ENCODE measurements around the gene NMRK2. TPM values are rescaled to one million over a fixed set of nuclear protein-coding genes. Genes with fewer than 3 reads are reported as not detected.
"Not testable (repeated sequence)": the region's sequence is repeated elsewhere in the genome, so short reads cannot be mapped to it uniquely, and the experiment has no call there.

The NMRK2 gene
- total RNA-seq, 1 donor from 2014 or later: not detected

- intact Hi-C loops (cut with micrococcal nuclease): no loop called here
These were observed 3.9 kb downstream of the NMRK2 start for GRCh38 chr19:3936506-3937442.

GRCh38 chr19:3938300-3938950 is 5.6 kb downstream of the NMRK2 start:
- intact Hi-C loops (cut with micrococcal nuclease): not testable (repeated sequence)

DNA sequence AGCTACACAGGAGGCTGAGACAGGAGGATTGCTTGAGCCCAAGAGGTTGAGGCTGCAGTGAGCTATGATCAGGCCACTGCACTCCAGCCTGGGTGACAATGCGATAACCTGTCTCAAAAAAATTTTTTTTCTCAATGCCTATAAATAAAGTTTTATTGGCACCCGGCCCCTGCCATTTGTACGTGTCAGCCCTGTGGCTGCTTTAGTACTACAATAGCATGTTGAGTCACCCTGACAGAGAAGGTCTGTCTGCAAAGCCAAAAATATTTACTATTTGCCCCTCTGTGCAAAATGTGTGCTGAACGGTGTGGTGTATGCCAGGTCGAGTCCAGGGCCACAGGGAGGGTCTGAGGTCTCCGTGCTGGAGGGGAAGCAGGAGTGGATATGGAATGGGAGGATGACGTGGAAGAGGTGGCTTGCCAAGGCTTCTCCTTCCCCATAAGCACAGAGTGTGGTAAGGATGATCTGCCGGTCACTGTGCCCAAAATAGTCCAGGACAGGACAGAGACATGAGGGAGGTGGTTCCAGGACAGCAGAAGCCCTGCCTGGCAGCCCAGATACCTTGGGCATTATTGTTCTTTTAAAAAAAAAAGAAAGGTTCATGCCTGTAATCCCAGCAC is 10.0 kb downstream of the NMRK2 start:
- intact Hi-C loops (cut with micrococcal nuclease): no loop called here

- intact Hi-C loops (cut with micrococcal nuclease): no loop called here
These were observed 11.3 kb downstream of the NMRK2 start for GRCh38 chr19:3944018-3944721.

GRCh38 chr19:3945838-3946237 is 13.0 kb downstream of the NMRK2 start:
- intact Hi-C loops (cut with micrococcal nuclease): no loop called here

- intact Hi-C loops (cut with micrococcal nuclease): not testable (repeated sequence)
These were observed 14.6 kb downstream of the NMRK2 start for GRCh38 chr19:3947316-3947933.

- intact Hi-C loops (cut with micrococcal nuclease): no loop called here
These were observed 16.4 kb downstream of the NMRK2 start for GRCh38 chr19:3949294-3949693.

DNA sequence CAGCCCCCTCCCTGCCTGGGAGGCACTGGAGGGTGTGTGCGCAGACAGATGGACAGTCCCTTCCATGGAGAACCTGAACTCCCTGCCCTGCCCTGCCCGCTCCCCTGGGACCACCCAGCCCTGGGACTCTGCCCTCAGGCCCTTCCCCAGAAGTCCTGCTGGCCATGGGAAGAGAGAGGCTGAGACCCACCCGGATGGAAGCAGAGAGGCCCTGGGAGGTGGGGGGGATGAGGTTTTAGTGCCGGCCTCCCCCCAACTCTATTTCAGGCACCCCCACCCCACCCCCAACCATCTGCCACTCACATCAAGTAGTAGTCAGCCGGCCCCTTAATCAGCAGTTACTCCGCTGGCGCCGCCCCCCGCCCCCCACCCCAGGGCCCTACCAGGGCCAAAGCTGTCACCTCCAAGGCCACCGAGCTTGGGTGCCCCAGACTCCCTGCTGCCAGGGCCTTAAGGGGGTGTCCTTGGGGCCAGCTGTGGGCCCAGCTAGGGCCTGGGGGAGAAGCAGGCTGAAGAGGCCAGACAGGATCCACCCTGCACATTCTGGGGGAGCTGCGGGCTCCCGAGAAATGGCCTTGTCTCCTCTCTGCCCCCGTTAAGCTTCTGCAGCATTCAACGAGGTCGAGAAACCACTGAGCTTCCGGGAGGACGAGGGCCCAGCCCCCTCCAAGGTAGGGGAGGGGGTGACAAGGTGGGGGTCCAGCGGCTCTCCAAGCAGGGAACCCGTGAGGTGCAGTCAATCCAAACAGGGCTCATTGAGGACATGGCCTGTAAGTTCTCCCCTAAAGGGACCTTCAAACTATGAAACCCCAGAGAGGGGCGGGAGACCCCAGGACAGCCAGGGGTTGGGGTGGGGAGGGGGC is 17.4 kb downstream of the NMRK2 start:
- intact Hi-C loops (cut with micrococcal nuclease): no loop called here

DNA sequence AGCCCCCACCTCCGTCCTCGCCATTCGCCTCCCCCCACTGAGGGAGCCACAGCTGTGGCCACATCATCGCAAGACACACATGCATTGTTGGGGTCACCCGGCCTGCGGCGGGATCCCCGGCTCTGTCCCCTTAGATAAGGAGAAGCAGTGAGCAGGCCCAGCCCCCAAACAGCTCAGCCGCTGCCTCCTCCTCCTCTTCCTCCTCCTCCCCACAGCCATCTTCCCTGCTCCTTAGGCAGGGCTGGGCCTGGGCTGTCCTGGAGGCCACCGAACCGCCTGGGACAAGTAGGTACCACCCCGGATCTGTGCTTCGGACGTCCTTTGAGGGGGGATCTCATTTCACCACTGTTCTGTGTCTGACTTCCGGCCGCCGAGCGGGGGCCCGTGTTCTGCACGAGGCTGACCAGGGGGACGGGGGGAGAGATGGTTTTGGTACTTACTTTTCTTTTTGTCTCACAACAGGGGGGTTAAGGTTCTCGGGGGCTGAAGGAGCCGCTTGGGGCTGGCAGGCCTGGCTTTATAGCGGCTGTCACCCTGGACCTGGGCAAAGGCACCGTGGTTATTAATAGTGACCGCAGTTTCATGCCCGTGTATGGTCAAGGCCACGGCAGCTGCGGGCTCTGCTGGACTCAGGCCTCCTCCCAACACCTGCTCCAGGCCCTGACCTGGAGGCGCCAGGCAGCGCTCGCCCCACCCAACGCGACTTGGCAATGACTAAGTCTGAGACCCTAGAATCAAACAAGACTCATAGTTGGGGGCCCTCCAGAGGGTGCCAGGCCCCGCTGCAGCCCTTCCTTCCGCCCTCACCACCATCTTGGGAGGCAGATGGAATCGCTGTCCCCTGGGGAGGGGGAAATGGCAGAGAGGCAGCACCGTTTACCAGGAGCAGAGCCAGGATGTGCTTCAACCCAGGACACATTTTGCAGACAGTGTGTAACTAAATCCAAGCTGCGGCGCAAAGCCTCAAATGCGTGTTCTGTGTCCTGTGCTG is 18.3 kb downstream of the NMRK2 start:
- intact Hi-C loops (cut with micrococcal nuclease): no loop called here

DNA sequence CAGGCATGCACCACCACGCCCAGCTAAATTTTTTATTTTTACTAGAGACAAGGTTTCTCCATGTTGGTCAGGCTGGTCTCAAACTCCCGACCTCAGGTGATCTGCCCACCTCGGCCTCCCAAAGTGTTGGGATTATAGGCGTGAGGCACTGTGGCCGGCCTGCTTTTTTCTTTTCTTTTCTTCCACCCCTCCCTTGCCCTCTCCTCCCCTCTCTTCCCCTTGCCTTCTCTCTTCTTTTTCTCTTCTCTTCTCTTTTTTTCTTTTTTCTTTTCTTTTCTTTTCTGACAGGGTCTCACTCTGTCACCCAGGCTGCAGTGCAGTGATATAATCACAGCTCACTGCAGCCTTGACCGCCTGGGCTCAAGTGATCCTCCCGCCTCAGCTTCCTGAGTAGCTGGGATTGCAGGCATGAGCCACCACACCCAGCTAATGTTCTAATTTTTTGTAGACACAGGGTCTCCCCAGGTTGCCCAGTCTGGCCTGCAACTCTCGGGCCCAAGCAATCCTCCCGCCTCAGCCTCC is 19.9 kb downstream of the NMRK2 start:
- intact Hi-C loops (cut with micrococcal nuclease): not testable (repeated sequence)

- intact Hi-C loops (cut with micrococcal nuclease): no loop called here
These were observed 21.2 kb downstream of the NMRK2 start for GRCh38 chr19:3954107-3954506.

GRCh38 chr19:3955276-3955675 is 22.4 kb downstream of the NMRK2 start:
- intact Hi-C loops (cut with micrococcal nuclease): not testable (repeated sequence)

DNA sequence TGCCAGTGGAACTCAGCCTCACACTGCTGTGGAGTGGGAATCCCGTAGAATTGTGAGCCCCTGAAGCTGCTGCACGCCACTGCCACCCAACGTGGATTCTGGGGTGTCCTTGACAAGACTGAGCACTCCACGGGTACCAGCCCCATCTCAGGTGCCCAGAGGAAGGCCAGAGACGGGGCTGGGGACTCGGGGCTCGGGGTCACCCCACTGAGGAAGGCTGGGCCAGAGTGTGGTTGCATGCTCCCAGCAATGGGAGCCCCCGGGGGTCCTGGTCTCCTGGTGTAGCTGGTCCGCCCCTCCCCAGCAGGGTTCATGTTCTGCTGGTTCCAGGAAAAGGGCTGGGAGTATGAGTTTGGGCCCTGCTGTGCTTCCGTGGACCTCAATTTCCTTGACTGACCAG is 22.8 kb downstream of the NMRK2 start:
- intact Hi-C loops (cut with micrococcal nuclease): no loop called here

- intact Hi-C loops (cut with micrococcal nuclease): no loop called here
These were observed 26.2 kb downstream of the NMRK2 start for GRCh38 chr19:3958836-3959765.

DNA sequence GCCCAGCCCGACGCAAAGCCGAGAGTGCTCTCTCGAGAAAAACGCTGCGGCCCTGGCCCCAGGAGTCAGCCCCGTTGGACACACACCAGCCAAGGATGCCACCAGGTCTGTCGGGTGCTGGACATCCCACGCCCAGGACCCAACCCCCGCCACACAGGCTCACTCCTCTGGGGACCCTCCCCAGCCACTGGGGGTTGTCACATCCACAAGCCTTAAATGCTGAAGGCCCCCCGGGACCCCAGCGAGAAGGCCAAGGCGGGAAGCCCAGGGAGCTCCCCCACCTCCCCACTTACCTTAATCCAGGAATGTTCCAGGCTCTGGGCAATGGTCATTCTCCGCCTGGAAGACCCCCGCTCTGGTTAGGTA is 26.9 kb downstream of the NMRK2 start:
- intact Hi-C loops (cut with micrococcal nuclease): no loop called here

DNA sequence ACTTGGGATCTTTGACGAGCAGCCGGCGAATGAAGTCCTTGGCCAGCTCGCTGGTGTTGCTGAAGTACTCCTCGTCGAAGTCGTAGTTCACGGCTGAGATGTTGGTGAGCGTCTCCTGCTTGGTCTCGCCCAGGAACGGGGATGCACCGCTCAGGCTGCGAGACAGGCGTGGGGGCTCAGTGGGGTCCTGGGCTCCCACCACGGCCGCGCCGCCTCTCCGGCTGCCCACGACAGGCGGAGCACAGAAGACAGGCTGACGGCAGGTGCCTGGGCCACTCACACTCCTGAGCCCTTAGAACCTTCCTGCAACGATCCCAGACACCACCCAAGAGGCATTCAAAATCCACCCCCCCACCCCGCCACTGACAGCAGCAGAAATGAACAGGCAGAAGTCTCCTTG is 28.1 kb downstream of the NMRK2 start:
- intact Hi-C loops (cut with micrococcal nuclease): no loop called here

DNA sequence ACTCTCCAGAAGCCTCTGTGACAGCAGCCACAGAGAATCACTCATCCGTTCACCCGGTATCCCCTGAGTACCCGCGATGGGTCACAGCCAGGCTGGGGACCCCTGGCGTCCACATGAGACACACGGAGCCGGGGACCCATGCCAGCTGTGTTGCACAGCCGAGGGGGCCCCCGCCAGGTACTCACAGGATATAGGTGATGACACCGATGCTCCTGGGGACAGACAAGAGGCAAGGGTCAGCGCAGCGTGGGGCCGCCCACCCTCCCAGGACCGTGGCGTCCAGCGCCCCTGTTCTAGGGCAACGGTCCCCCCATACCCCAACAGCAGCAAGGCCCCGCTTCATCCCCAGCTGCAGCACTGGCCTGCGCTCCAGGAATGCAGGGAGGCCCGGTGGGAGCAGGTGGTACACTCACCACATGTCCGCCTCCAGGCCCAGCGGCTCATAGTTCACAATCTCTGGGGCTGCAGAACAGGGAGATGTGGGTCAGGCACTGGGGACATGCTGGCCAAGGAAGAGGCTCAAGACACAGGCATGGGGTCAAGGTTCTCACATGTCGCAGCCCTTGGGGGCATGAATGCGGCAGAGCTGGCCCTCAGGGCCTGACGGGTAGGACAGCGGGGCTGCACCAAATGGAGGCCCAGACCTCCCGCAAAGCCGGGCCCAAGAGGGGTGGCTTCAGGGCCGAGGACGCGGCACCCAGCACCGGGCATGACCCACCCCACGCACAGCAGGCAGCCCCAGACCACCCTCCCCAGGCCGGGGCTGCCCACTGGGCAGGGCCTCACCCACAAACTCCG is 30.8 kb downstream of the NMRK2 start:
- intact Hi-C loops (cut with micrococcal nuclease): no loop called here

Data from T-helper 2 cell treated with Interferon-gamma antibody and Interleukin-4, amounts not matched to agents 100 ng/mL and 5 ng/mL, for 36 hours (primary cell).